Loucy (cell line): Measurements from ENCODE around the gene BCAS3.

ENCODE experiments used
- H2AFZ ChIP-seq: fragments of 200-600 bp; sonication (generic); 2 replicates; pipeline ENCODE4 v1.6.0; 2016; ENCODE audit warnings: antibody characterized with exemption, mild to moderate bottlenecking, low read length, moderate library complexity
- H3F3A ChIP-seq: fragments of 200-600 bp; 2 replicates; pipeline ENCODE4 v1.6.0; 2016; ENCODE audit warnings: antibody characterized with exemption, low read depth, mild to moderate bottlenecking
- H3K27me3 ChIP-seq: fragments of 200-600 bp; sonication (generic); 2 replicates; pipeline ENCODE4 v1.6.1; 2014; ENCODE audit warnings: low read length, mild to moderate bottlenecking; ENCODE audit not compliant: insufficient read depth, poor library complexity, severe bottlenecking
- H3K36me3 ChIP-seq: fragments of 200-600 bp; sonication (generic); 2 replicates; pipeline ENCODE4 v1.6.1; 2016; ENCODE audit warnings: low read length; ENCODE audit not compliant: insufficient read depth
- H3K4me1 ChIP-seq: fragments of 200-600 bp; sonication (generic); 2 replicates; pipeline ENCODE4 v1.5.1; 2014; ENCODE audit warnings: low read length, mild to moderate bottlenecking; ENCODE audit not compliant: insufficient read depth, poor library complexity, severe bottlenecking
- H3K4me2 ChIP-seq: fragments of 200-600 bp; sonication (generic); 2 replicates; pipeline ENCODE4 v1.6.0; 2014; ENCODE audit warnings: antibody characterized with exemption, low read length, low read depth, mild to moderate bottlenecking; ENCODE audit not compliant: poor library complexity, severe bottlenecking
- H3K4me3 ChIP-seq: fragments of 200-600 bp; sonication (generic); 2 replicates; pipeline ENCODE4 v1.5.1; 2014; ENCODE audit warnings: low read length, mild to moderate bottlenecking, mixed read lengths; ENCODE audit not compliant: poor library complexity, severe bottlenecking
- H3K79me2 ChIP-seq: fragments of 200-600 bp; sonication (generic); 2 replicates; pipeline ENCODE4 v1.6.1; 2014; ENCODE audit warnings: low read length; ENCODE audit not compliant: insufficient read depth
- H3K9ac ChIP-seq: fragments of 200-600 bp; sonication (generic); 2 replicates; pipeline ENCODE4 v1.6.0; 2014; ENCODE audit warnings: mild to moderate bottlenecking, low read depth, low read length, moderate library complexity; ENCODE audit not compliant: poor library complexity, severe bottlenecking
- H3K9me2 ChIP-seq: fragments of 200-600 bp; sonication (generic); replicated peaks from 2 replicates; pipeline ENCODE4 v1.6.1; 2016; ENCODE audit warnings: low read depth, low read length, mixed read lengths
- H3K9me3 ChIP-seq: fragments of 200-600 bp; sonication (generic); 2 replicates; pipeline ENCODE4 v1.6.1; 2014; ENCODE audit warnings: mild to moderate bottlenecking, antibody characterized with exemption, low read length, low read depth; ENCODE audit not compliant: insufficient read depth
- H4K20me1 ChIP-seq: fragments of 200-600 bp; sonication (generic); 2 replicates; pipeline ENCODE4 v1.6.0; 2014; ENCODE audit warnings: antibody characterized with exemption, low read length, mild to moderate bottlenecking; ENCODE audit not compliant: insufficient read depth, poor library complexity, severe bottlenecking
- CTCF ChIP-seq: fragments of 200-600 bp; sonication (generic); conservative IDR thresholded peaks from 2 replicates; pipeline ENCODE4 v1.5.1; 2014; ENCODE audit warnings: mild to moderate bottlenecking, antibody characterized with exemption, low read length
- EZH2phosphoT487 ChIP-seq: fragments of 200-600 bp; IDR thresholded peaks from 2 replicates; pipeline ENCODE4 v1.6.1; 2018; ENCODE audit warnings: antibody characterized with exemption, mild to moderate bottlenecking, moderate library complexity, borderline replicate concordance

BCAS3 gene

GRCh38 chr17:60677308-60678117 is at the start of gene BCAS3:
BCAS3 (plus strand) TSS chr17:60677851.
- no peaks in the 10 kb centered on the region for H3K9me2 ChIP-seq
- no peaks in the 10 kb centered on the region for H3K27me3 ChIP-seq
- H3K36me3 ChIP-seq = no peaks in the 10 kb centered on the region
- peak within 1 kb of the TSS; percentile 90 for H3K4me2 ChIP-seq
- H3K9me3 ChIP-seq = no peaks in the 10 kb centered on the region
- no peaks in the 10 kb centered on the region for H3K79me2 ChIP-seq
- H3K4me1 ChIP-seq = peaks cover 14% of the 10 kb centered on the region
- peak within 1 kb of the TSS; percentile 77 for H3K9ac ChIP-seq
- TF ChIP-seq EZH2phosphoT487 (no peak), CTCF (no peak)
- peak within 1 kb of the TSS; percentile 96 for H2AFZ ChIP-seq
- no peaks in the 10 kb centered on the region for H3F3A ChIP-seq
- no peaks in the 10 kb centered on the region for H4K20me1 ChIP-seq
- peak within 1 kb of the TSS; percentile 87 for H3K4me3 ChIP-seq

- no peak overlapping the region for H3K9ac ChIP-seq
- H3F3A ChIP-seq = no peaks in the 10 kb centered on the region
- TF ChIP-seq CTCF (no peak), EZH2phosphoT487 (no peak)
- no peaks in the 10 kb centered on the region for H3K27me3 ChIP-seq
- H4K20me1 ChIP-seq = peaks cover 14% of the 10 kb centered on the region
- no peaks in the 10 kb centered on the region for H3K9me2 ChIP-seq
- H3K4me1 ChIP-seq = no peaks in the 10 kb centered on the region
- no peak overlapping the region for H2AFZ ChIP-seq
- H3K79me2 ChIP-seq = peaks cover 45% of the 10 kb centered on the region; the same call in 1 of the 2 replicates
- H3K4me3 ChIP-seq = no peak overlapping the region
- H3K36me3 ChIP-seq = peaks cover 48% of the 10 kb centered on the region; the same call in 1 of the 2 replicates
- H3K9me3 ChIP-seq = no peaks in the 10 kb centered on the region
- no peak overlapping the region for H3K4me2 ChIP-seq
These were observed 49.3 kb upstream of the BCAS3 start for GRCh38 chr17:60628252-60628889.

GRCh38 chr17:60629120-60629519 is 48.5 kb upstream of the BCAS3 start:
- H3K27me3 ChIP-seq = no peaks in the 10 kb centered on the region
- peaks cover 49% of the 10 kb centered on the region; the same call in 1 of the 2 replicates for H3K36me3 ChIP-seq
- H3K4me2 ChIP-seq = no peak overlapping the region
- no peak overlapping the region for H2AFZ ChIP-seq
- H3K4me1 ChIP-seq = no peaks in the 10 kb centered on the region
- peaks cover 39% of the 10 kb centered on the region; the same call in 1 of the 2 replicates for H3K79me2 ChIP-seq
- H3K9me2 ChIP-seq = no peaks in the 10 kb centered on the region
- H3F3A ChIP-seq = no peaks in the 10 kb centered on the region
- no peaks in the 10 kb centered on the region for H3K9me3 ChIP-seq
- no peak overlapping the region for H3K9ac ChIP-seq
- H4K20me1 ChIP-seq = peaks cover 14% of the 10 kb centered on the region
- H3K4me3 ChIP-seq = no peak overlapping the region
- no peak for TF ChIP-seq EZH2phosphoT487
- TF ChIP-seq CTCF = no peak
